Sciatic nerve (tissue), 2 donors: ENCODE measurements around the gene ERAL1. TPM values are rescaled to one million over a fixed set of nuclear protein-coding genes. Genes with fewer than 3 reads are reported as not detected.

Source experiments
- ATAC-seq: fragments of 200-7000 bp; cut with Tn5 transposase; one replicate; pipeline ENCODE4 v1.9.1; 2020; ENCODE audit warnings: mild to moderate bottlenecking, moderate library complexity
- DNase-seq: peaks from one replicate; pipeline ENCODE4 v3.0.0-alpha.2; 2020; ENCODE audit warnings: low spot score
- intact Hi-C: fragments of 100-400 bp; cut with DNase I; formaldehyde crosslinking; loops from one replicate; pipeline ENCODE4 v1.14.2; 2022
- microRNA-seq: library from miRNA; unstranded; fragments of <30 nt; microRNA quantifications from one replicate; pipeline ENCODE4 v1.2.0, GENCODE V29; 2020
- total RNA-seq: library from RNA; stranded (reverse); fragmentation: NEBNext Ultra II Directional; extraction: Animal tissue kit (Norgen Biotek cat#: 25700); gene quantifications from one replicate; pipeline ENCODE4 v1.2.1, GENCODE V29; 2021
- donor health status: DM: no; HTN: no; CAD: no.
- donor health status: DM: no; HTN: no; CAD: no.

ERAL1 gene
- total RNA-seq, 1 donor from 2014 or later = 23.0 TPM

- ATAC-seq = peak; percentile 34
- intact Hi-C loops = loop anchor here (5.0 kb wide), 1 partner anchor 146 kb away; no protein-coding TSS in a partner anchor
- DNase-seq = no peak
These were observed 53.1 kb downstream of the ERAL1 start for GRCh38 chr17:28907709-28908475.

GRCh38 chr17:28908640-28909167, 53.9 kb downstream of the ERAL1 start:
- DNase-seq (peak; percentile 71), ATAC-seq (peak; percentile 84)
- intact Hi-C loops = loop anchor here (5.0 kb wide), 1 partner anchor 146 kb away; no protein-coding TSS in a partner anchor

GRCh38 chr17:28910534-28910933, 55.7 kb downstream of the ERAL1 start:
- DNase-seq (no peak), ATAC-seq (no peak)
- intact Hi-C loops = no loop called here

Small RNA genes lying within 50 kb of the gene (microRNA-seq; reads per million reads assigned to microRNA genes)
- gene MIR451B = not detected

Other genes with a start within 250 kb of the ERAL1 start
- 14.4 TPM for gene RSKR, start 240.8 kb upstream of the ERAL1 start, total RNA-seq
- 115 TPM for gene BLTP2, start 209.9 kb upstream of the ERAL1 start, total RNA-seq
- gene SDF2, start 193.1 kb upstream of the ERAL1 start, total RNA-seq = 33.7 TPM
- 70.7 TPM for gene SUPT6H, start 192.8 kb upstream of the ERAL1 start, total RNA-seq
- 7.6 TPM for gene PROCA1, start 143.1 kb upstream of the ERAL1 start, total RNA-seq
- 81.3 TPM for gene RAB34, start 137.1 kb upstream of the ERAL1 start, total RNA-seq
- gene RPL23A, start 135.0 kb upstream of the ERAL1 start, total RNA-seq = 1,089 TPM
- gene TLCD1, start 128.8 kb upstream of the ERAL1 start, total RNA-seq = 3.1 TPM
- 3.4 TPM for gene NEK8, start 126.2 kb upstream of the ERAL1 start, total RNA-seq
- 39.2 TPM for gene TRAF4, start 111.0 kb upstream of the ERAL1 start, total RNA-seq
- gene FAM222B, start 12.2 kb upstream of the ERAL1 start, total RNA-seq = 17.3 TPM
- 111 TPM for gene FLOT2, start 42.7 kb downstream of the ERAL1 start, total RNA-seq
- gene DHRS13, start 48.1 kb downstream of the ERAL1 start, total RNA-seq = 9.6 TPM
- gene PHF12, start 96.5 kb downstream of the ERAL1 start, total RNA-seq = 42.8 TPM
- not detected for gene SEZ6, start 151.0 kb downstream of the ERAL1 start, total RNA-seq
- gene PIPOX, start 188.1 kb downstream of the ERAL1 start, total RNA-seq = 1.5 TPM